Prostate gland (tissue), 2 donors: ENCODE data around the gene PRH2.

ENCODE experiments used
- CTCF ChIP-seq, 4 experiments: fragments of 200-600 bp in 2 of 4; fragments of 450-650 bp in 2 of 4; sonication (generic) in 2 of 4; IDR thresholded peaks; 1 replicate in 3 of 4; 2 replicates in 1 of 4; pipeline ENCODE4 v1.5.1; 2016 to 2019; ENCODE audit warnings: antibody characterized with exemption in 4 of 4, mild to moderate bottlenecking in 2 of 4, moderate library complexity in 2 of 4
- POLR2A ChIP-seq: fragments of 450-650 bp; IDR thresholded peaks from one replicate; pipeline ENCODE4 v1.6.1; 2016; ENCODE audit warnings: antibody characterized with exemption, mild to moderate bottlenecking

- no peak for TF ChIP-seq CTCF (IDR thresholded peaks at IDR 0.05)
- TF ChIP-seq POLR2A, result no peak
These were observed 13.0 kb downstream of the PRH2 start for GRCh38 chr12:10941916-10942607.
